Stomach (tissue), 4 donors: Measurements from ENCODE around the gene GPR108.

ENCODE experiments used
- POLR2A ChIP-seq, 4 donors: fragments of 450-650 bp; IDR thresholded peaks; one replicate each; pipeline ENCODE4 v1.6.1; 2016; ENCODE audit warnings: antibody characterized with exemption in 4 of 4, control low read depth in 2 of 4, mild to moderate bottlenecking in 1 of 4, moderate library complexity in 1 of 4
- POLR2AphosphoS5 ChIP-seq, 3 donors: sonication (generic); formaldehyde crosslinking; IDR thresholded peaks; one replicate each; pipeline ENCODE4 v1.6.1; 2016; ENCODE audit warnings: antibody characterized with exemption in 3 of 3
- TF ChIP-seq, protein P1 (sequence below), 7 experiments: fragments of 450-650 bp in 4 of 7; fragments of 200-600 bp in 3 of 7; sonication (generic) in 3 of 7; IDR thresholded peaks; one replicate each; pipeline ENCODE4 v1.5.1; 2016 to 2019; ENCODE audit warnings: antibody characterized with exemption in 7 of 7, control low read depth in 2 of 7, mild to moderate bottlenecking in 1 of 7

DNA sequence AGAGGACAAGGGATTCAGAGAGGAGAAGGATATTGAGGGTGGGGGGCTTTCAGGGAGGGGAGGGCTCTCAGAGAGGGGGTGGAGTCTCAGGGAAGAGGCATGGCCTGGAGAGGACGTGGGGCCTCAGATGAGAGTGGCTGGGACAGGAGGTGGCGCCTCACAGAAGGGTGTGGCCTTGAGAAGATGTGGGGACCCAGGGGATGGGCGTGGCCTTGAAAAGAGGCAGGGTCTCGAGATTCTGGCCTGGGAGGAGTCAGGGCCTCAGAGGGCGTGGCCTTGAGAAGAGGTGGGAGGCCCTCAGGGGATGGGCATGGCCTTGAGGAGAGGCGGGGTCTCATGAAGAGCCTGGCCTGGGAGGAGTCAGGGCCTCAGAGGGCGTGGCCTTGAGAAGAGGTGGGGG, 43.7 kb downstream of the GPR108 start:
- TF ChIP-seq POLR2A (IDR thresholded peaks at IDR 0.05) (no peak), POLR2AphosphoS5 (IDR thresholded peaks at IDR 0.05) (no peak)
- TF ChIP-seq, protein P1, sequence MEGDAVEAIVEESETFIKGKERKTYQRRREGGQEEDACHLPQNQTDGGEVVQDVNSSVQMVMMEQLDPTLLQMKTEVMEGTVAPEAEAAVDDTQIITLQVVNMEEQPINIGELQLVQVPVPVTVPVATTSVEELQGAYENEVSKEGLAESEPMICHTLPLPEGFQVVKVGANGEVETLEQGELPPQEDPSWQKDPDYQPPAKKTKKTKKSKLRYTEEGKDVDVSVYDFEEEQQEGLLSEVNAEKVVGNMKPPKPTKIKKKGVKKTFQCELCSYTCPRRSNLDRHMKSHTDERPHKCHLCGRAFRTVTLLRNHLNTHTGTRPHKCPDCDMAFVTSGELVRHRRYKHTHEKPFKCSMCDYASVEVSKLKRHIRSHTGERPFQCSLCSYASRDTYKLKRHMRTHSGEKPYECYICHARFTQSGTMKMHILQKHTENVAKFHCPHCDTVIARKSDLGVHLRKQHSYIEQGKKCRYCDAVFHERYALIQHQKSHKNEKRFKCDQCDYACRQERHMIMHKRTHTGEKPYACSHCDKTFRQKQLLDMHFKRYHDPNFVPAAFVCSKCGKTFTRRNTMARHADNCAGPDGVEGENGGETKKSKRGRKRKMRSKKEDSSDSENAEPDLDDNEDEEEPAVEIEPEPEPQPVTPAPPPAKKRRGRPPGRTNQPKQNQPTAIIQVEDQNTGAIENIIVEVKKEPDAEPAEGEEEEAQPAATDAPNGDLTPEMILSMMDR (IDR thresholded peaks at IDR 0.05) = no peak
